H9 (cell line): ENCODE measurements around the gene ROBO1. TPM values are rescaled to one million over a fixed set of nuclear protein-coding genes. Genes with fewer than 3 reads are reported as not detected.

ENCODE experiments used
- DNase-seq: peaks from one replicate; pipeline ENCODE4 v3.0.0-alpha.2; 2017
- H2AFZ ChIP-seq: one replicate; pipeline ENCODE4 v1.6.1; 2013; ENCODE audit warnings: mild to moderate bottlenecking, low read length, control low read depth, moderate library complexity
- H2AK5ac ChIP-seq: 2 replicates; pipeline ENCODE4 v1.6.1; 2013; ENCODE audit warnings: low read length, control low read depth, mixed read lengths; ENCODE audit not compliant: insufficient read length
- H2BK120ac ChIP-seq: one replicate; pipeline ENCODE4 v1.6.1; 2013; ENCODE audit warnings: low read depth, mild to moderate bottlenecking, low read length, control low read depth, inconsistent platforms; ENCODE audit not compliant: poor library complexity, severe bottlenecking
- H2BK12ac ChIP-seq: 2 replicates; pipeline ENCODE4 v1.6.1; 2013; ENCODE audit warnings: low read length, control low read depth, mixed read lengths, low read depth; ENCODE audit not compliant: insufficient read length
- H2BK15ac ChIP-seq: 2 replicates; pipeline ENCODE4 v1.6.1; 2013; ENCODE audit warnings: low read depth, low read length, control low read depth
- H2BK20ac ChIP-seq: one replicate; pipeline ENCODE4 v1.6.1; 2013; ENCODE audit warnings: low read depth, mild to moderate bottlenecking, low read length, control low read depth, inconsistent platforms; ENCODE audit not compliant: poor library complexity, severe bottlenecking
- H2BK5ac ChIP-seq: 2 replicates; pipeline ENCODE4 v1.6.1; 2013; ENCODE audit warnings: low read length, control low read depth, mixed read lengths; ENCODE audit not compliant: insufficient read length
- H3K14ac ChIP-seq: 2 replicates; pipeline ENCODE4 v1.6.1; 2013; ENCODE audit warnings: low read length, control low read depth; ENCODE audit not compliant: insufficient read depth
- H3K18ac ChIP-seq: 2 replicates; pipeline ENCODE4 v1.6.1; 2013; ENCODE audit warnings: low read depth, mild to moderate bottlenecking, mixed read lengths, low read length, control low read depth; ENCODE audit not compliant: insufficient read length
- H3K23ac ChIP-seq: 2 replicates; pipeline ENCODE4 v1.6.1; 2013; ENCODE audit warnings: low read length, control low read depth, mixed read lengths, low read depth; ENCODE audit not compliant: insufficient read length
- H3K23me2 ChIP-seq: 2 replicates; pipeline ENCODE4 v1.6.1; 2013; ENCODE audit warnings: low read depth, mild to moderate bottlenecking, mixed read lengths, low read length, control low read depth; ENCODE audit not compliant: insufficient read length, poor library complexity, severe bottlenecking
- H3K27ac ChIP-seq: 2 replicates; pipeline ENCODE4 v1.5.1; 2013; ENCODE audit warnings: low read length, control low read depth, mixed read lengths, low read depth; ENCODE audit not compliant: insufficient read length
- H3K27me3 ChIP-seq: 2 replicates; pipeline ENCODE4 v1.6.1; 2013; ENCODE audit warnings: low read length, control low read depth, inconsistent platforms; ENCODE audit not compliant: insufficient read depth
- H3K4ac ChIP-seq: 2 replicates; pipeline ENCODE4 v1.6.1; 2013; ENCODE audit warnings: low read depth, mild to moderate bottlenecking, control low read depth, inconsistent platforms, low read length, moderate library complexity
- H3K4me1 ChIP-seq: 2 replicates; pipeline ENCODE4 v1.6.1; 2013; ENCODE audit warnings: low read length, control low read depth, inconsistent platforms; ENCODE audit not compliant: insufficient read depth
- H3K4me2 ChIP-seq: 2 replicates; pipeline ENCODE4 v1.6.1; 2013; ENCODE audit warnings: low read length, control low read depth, mixed read lengths; ENCODE audit not compliant: insufficient read length, insufficient read depth
- H3K56ac ChIP-seq: 2 replicates; pipeline ENCODE4 v1.6.1; 2013; ENCODE audit warnings: low read depth, mild to moderate bottlenecking, mixed read lengths, low read length, control low read depth; ENCODE audit not compliant: insufficient read length
- H3K79me1 ChIP-seq: 2 replicates; pipeline ENCODE4 v1.6.1; 2013; ENCODE audit warnings: low read depth, mild to moderate bottlenecking, moderate library complexity, low read length, control low read depth, inconsistent platforms; ENCODE audit not compliant: insufficient read depth, poor library complexity, severe bottlenecking
- H3K79me2 ChIP-seq: 2 replicates; pipeline ENCODE4 v1.6.1; 2013; ENCODE audit warnings: low read length, control low read depth, inconsistent platforms; ENCODE audit not compliant: insufficient read depth
- H3K9ac ChIP-seq: 2 replicates; pipeline ENCODE4 v1.6.1; 2013; ENCODE audit warnings: low read length, control low read depth, mixed read lengths; ENCODE audit not compliant: insufficient read length; ENCODE audit errors: extremely low read depth
- H3K9me3 ChIP-seq: one replicate; pipeline ENCODE4 v1.6.1; 2013; ENCODE audit warnings: low read depth, low read length, inconsistent platforms; ENCODE audit not compliant: control insufficient read depth
- H3T11ph ChIP-seq: one replicate; pipeline ENCODE4 v1.6.1; 2013; ENCODE audit warnings: mild to moderate bottlenecking, low read length, control low read depth, inconsistent platforms
- H4K20me1 ChIP-seq: one replicate; pipeline ENCODE4 v1.6.1; 2013; ENCODE audit not compliant: control insufficient read depth, insufficient read length, insufficient read depth
- H4K5ac ChIP-seq: 2 replicates; pipeline ENCODE4 v1.6.1; 2013; ENCODE audit warnings: low read depth, mild to moderate bottlenecking, mixed read lengths, low read length, control low read depth; ENCODE audit not compliant: insufficient read length
- H4K8ac ChIP-seq: replicated peaks from 2 replicates; pipeline ENCODE4 v1.6.1; 2013; ENCODE audit warnings: low read length, control low read depth, mixed read lengths, low read depth; ENCODE audit not compliant: insufficient read length
- H4K91ac ChIP-seq: 2 replicates; pipeline ENCODE4 v1.6.1; 2013; ENCODE audit warnings: low read depth, mild to moderate bottlenecking, moderate library complexity, mixed read lengths, low read length, control low read depth; ENCODE audit not compliant: insufficient read length
- H3K27ac Mint-ChIP-seq, 3 experiments: 2 replicates in 2 of 3; 3 replicates in 1 of 3; pipeline ENCODE4 v1.8.0; 2020 to 2021; ENCODE audit warnings: mixed read lengths in 3 of 3, mild to moderate bottlenecking in 1 of 3, moderate library complexity in 1 of 3
- H3K27me3 Mint-ChIP-seq: 2 replicates; pipeline ENCODE4 v1.8.0; 2021; ENCODE audit warnings: low read depth, mild to moderate bottlenecking, moderate library complexity, mixed read lengths
- H3K36me3 Mint-ChIP-seq, 3 experiments: 2 replicates in 2 of 3; 3 replicates in 1 of 3; pipeline ENCODE4 v1.8.0; 2020 to 2021; ENCODE audit warnings: low read depth in 3 of 3, mixed read lengths in 3 of 3; ENCODE audit not compliant: insufficient read depth in 1 of 3
- H3K4me1 Mint-ChIP-seq, 2 experiments: 2 replicates each; pipeline ENCODE4 v1.8.0; 2020; ENCODE audit warnings: mixed read lengths in 2 of 2
- H3K4me3 Mint-ChIP-seq, 2 experiments: 2 replicates in 1 of 2; 3 replicates in 1 of 2; pipeline ENCODE4 v1.8.0; 2020 to 2021; ENCODE audit warnings: mild to moderate bottlenecking in 2 of 2, mixed read lengths in 2 of 2, moderate library complexity in 1 of 2
- H3K9me3 Mint-ChIP-seq, 2 experiments: 2 replicates in 1 of 2; 3 replicates in 1 of 2; pipeline ENCODE4 v1.8.0; 2020; ENCODE audit warnings: mild to moderate bottlenecking in 2 of 2, mixed read lengths in 2 of 2, moderate library complexity in 1 of 2
- WGBS: extraction: QIAGEN DNeasy Blood & Tissue Kit; methylation state at CpG from one replicate; pipeline ENCODE4 v1.1.7; 2013; ENCODE audit warnings: missing lambda C conversion rate, low lambda C conversion rate, mixed read lengths; ENCODE audit not compliant: insufficient read length; ENCODE audit errors: extremely low coverage; 5-methylcytosine and 5-hydroxymethylcytosine counted together
- total RNA-seq: library from RNA; stranded (reverse); gene quantifications from 2 replicates; pipeline ENCODE4 v1.2.1, GENCODE V29; 2021
- TF ChIP-seq, protein P1 (sequence below): fragments of 200-600 bp; sonication (generic); conservative IDR thresholded peaks from 3 replicates; pipeline ENCODE4 v1.8.0; 2021; ENCODE audit warnings: antibody characterized with exemption, mild to moderate bottlenecking

ROBO1 gene
- total RNA-seq, 1 experiment from 2014 or later: 62.7 TPM

DNA sequence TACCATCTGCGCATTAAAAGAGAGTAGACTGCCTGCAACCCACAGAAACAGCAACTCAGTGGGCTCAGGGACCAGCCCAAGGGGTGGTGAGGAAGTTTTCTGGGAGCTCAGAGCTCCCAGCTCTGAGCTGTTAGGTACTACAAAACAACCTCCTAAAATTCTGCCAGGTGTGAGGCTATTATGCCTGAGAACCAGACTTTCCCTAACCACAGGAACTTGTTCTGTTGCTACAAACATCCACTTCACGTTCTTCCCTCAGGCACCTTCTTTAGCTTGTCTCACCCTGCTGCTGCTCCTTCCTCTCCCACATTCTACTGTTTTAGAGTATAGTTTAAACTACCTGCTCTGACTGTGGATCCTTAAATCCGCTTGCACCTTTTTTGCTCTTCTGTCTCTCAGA, 399.4 kb downstream of the ROBO1 start:
- Histone ChIP-seq H3K27me3 (no peaks in the 10 kb centered on the region), H2BK120ac (no peak overlapping the region), H4K8ac (no peak overlapping the region), H3K4me2 (no peak overlapping the region), H4K5ac (no peak overlapping the region), H2BK12ac (no peak overlapping the region), H3K4me1 (no peaks in the 10 kb centered on the region), H4K20me1 (no peaks in the 10 kb centered on the region), H2BK15ac (no peak overlapping the region), H2BK5ac (no peak overlapping the region), H3T11ph (no peak overlapping the region), H2AK5ac (no peak overlapping the region), H3K27ac (no peak overlapping the region), H3K4ac (no peak overlapping the region), H3K79me1 (no peaks in the 10 kb centered on the region), H3K9ac (no peak overlapping the region), H3K79me2 (no peaks in the 10 kb centered on the region), H4K91ac (no peak overlapping the region), H2BK20ac (no peak overlapping the region), H3K9me3 (peaks cover 4% of the 10 kb centered on the region), H3K23me2 (no peaks in the 10 kb centered on the region), H3K56ac (no peak overlapping the region), H3K14ac (no peak overlapping the region), H3K23ac (no peak overlapping the region), H2AFZ (no peak overlapping the region), H3K18ac (no peak overlapping the region)
- Mint-ChIP-seq H3K4me1 (peaks cover 6 to 14% of the 10 kb centered on the region in 2 experiments), H3K27ac (peak overlapping the region in 1 of 3 experiments; percentile 76; a peak in 3 of 7 replicates), H3K9me3 (peaks cover 11 to 15% of the 10 kb centered on the region in 2 experiments), H3K4me3 (no peak overlapping the region), H3K27me3 (no peaks in the 10 kb centered on the region), H3K36me3 (peaks cover 3 to 16% (median 8%) of the 10 kb centered on the region in 3 experiments; a peak in 6 of 7 replicates)
- no CpG with 5 or more reads among the region's 3 CpGs for WGBS
- no peak for DNase-seq
- TF ChIP-seq, protein P1, sequence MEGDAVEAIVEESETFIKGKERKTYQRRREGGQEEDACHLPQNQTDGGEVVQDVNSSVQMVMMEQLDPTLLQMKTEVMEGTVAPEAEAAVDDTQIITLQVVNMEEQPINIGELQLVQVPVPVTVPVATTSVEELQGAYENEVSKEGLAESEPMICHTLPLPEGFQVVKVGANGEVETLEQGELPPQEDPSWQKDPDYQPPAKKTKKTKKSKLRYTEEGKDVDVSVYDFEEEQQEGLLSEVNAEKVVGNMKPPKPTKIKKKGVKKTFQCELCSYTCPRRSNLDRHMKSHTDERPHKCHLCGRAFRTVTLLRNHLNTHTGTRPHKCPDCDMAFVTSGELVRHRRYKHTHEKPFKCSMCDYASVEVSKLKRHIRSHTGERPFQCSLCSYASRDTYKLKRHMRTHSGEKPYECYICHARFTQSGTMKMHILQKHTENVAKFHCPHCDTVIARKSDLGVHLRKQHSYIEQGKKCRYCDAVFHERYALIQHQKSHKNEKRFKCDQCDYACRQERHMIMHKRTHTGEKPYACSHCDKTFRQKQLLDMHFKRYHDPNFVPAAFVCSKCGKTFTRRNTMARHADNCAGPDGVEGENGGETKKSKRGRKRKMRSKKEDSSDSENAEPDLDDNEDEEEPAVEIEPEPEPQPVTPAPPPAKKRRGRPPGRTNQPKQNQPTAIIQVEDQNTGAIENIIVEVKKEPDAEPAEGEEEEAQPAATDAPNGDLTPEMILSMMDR: no peak
